Immature natural killer cell (primary cell): ENCODE measurements around the gene TRIM4. TPM values are rescaled to one million over a fixed set of nuclear protein-coding genes. Genes with fewer than 3 reads are reported as not detected.
"Not testable (repeated sequence)": the region's sequence is repeated elsewhere in the genome, so short reads cannot be mapped to it uniquely, and the experiment has no call there.

ENCODE experiments used
- DNase-seq, 3 donors: peaks; one replicate each; pipeline ENCODE4 v3.0.0; 2022; ENCODE audit warnings: mixed read lengths in 1 of 3
- H3K27ac Mint-ChIP-seq, 6 donors: one replicate each; pipeline ENCODE4 v1.8.0; 2020; ENCODE audit warnings: mixed read lengths in 6 of 6, mild to moderate bottlenecking in 5 of 6, inconsistent platforms in 4 of 6, moderate library complexity in 3 of 6
- H3K27me3 Mint-ChIP-seq, 3 donors: one replicate each; pipeline ENCODE4 v1.8.0; 2020 to 2021; ENCODE audit warnings: low read depth in 3 of 3, mild to moderate bottlenecking in 3 of 3, mixed read lengths in 3 of 3, moderate library complexity in 3 of 3, inconsistent platforms in 1 of 3
- H3K36me3 Mint-ChIP-seq, 3 donors: one replicate each; pipeline ENCODE4 v1.8.0; 2020; ENCODE audit warnings: mixed read lengths in 3 of 3, inconsistent platforms in 2 of 3, mild to moderate bottlenecking in 2 of 3
- H3K4me1 Mint-ChIP-seq, 2 donors: one replicate each; pipeline ENCODE4 v1.8.0; 2020; ENCODE audit warnings: inconsistent platforms in 2 of 2, mild to moderate bottlenecking in 2 of 2, mixed read lengths in 2 of 2, moderate library complexity in 1 of 2
- H3K4me3 Mint-ChIP-seq, 5 donors: one replicate each; pipeline ENCODE4 v1.8.0; 2020; ENCODE audit warnings: mild to moderate bottlenecking in 5 of 5, mixed read lengths in 5 of 5, inconsistent platforms in 3 of 5, moderate library complexity in 3 of 5
- H3K9me3 Mint-ChIP-seq, 6 donors: one replicate each; pipeline ENCODE4 v1.8.0; 2020; ENCODE audit warnings: mild to moderate bottlenecking in 6 of 6, mixed read lengths in 6 of 6, inconsistent platforms in 4 of 6, moderate library complexity in 3 of 6
- polyA plus RNA-seq, 3 donors: library from polyadenylated mRNA; unstranded; fragments of 300-500 nt; fragmentation: Illumina TruSeq; gene quantifications; one replicate each; pipeline ENCODE4 v1.2.3, GENCODE V29; 2021

Gene TRIM4
- polyA plus RNA-seq, 3 donors from 2014 or later, result 14.0 to 23.9 (median 14.7) TPM

DNA sequence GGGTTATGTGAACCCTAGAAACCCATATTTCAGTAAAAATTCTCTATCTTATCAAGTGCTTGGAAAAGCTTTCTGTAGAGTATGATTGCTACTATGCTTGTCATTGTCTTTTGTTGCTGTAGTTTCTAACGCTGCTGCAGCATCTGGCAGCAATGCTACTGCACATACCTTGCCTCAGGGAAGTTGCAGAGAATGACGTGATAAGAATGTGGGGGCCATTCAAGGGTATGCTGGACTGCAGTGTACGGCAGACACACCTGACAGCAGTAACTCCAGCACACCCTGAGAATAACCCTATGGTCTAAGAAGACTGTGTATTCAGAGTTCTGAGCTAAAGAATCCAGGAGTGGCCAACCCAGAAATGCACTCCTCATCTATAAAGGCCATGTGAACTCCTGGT is 20.5 kb downstream of the TRIM4 start:
- H3K4me3 Mint-ChIP-seq, result no peak overlapping the region
- H3K27ac Mint-ChIP-seq, result peak overlapping the region in 1 of 6 donors; percentile 21
- peaks cover 16 to 34% of the 10 kb centered on the region in 2 donors for H3K4me1 Mint-ChIP-seq
- H3K9me3 Mint-ChIP-seq, result no peaks in the 10 kb centered on the region
- H3K36me3 Mint-ChIP-seq, result peaks cover 21 to 37% (median 30%) of the 10 kb centered on the region in 3 donors
- H3K27me3 Mint-ChIP-seq, result peaks cover 0 to 5% (median 0%) of the 10 kb centered on the region in 3 donors
- DNase-seq, result no peak

- no peak overlapping the region for H3K4me3 Mint-ChIP-seq
- peak overlapping the region in 5 of 6 donors; percentile 18 to 82 (median 62) for H3K27ac Mint-ChIP-seq
- no peak for DNase-seq
- H3K9me3 Mint-ChIP-seq, result no peaks in the 10 kb centered on the region
- peaks cover 20 to 29% (median 21%) of the 10 kb centered on the region in 3 donors for H3K36me3 Mint-ChIP-seq
- H3K27me3 Mint-ChIP-seq, result peaks cover 0 to 3% (median 0%) of the 10 kb centered on the region in 3 donors
- H3K4me1 Mint-ChIP-seq, result peaks cover 16 to 34% of the 10 kb centered on the region in 2 donors
These were observed 21.3 kb downstream of the TRIM4 start for GRCh38 chr7:99898023-99898357.

DNA sequence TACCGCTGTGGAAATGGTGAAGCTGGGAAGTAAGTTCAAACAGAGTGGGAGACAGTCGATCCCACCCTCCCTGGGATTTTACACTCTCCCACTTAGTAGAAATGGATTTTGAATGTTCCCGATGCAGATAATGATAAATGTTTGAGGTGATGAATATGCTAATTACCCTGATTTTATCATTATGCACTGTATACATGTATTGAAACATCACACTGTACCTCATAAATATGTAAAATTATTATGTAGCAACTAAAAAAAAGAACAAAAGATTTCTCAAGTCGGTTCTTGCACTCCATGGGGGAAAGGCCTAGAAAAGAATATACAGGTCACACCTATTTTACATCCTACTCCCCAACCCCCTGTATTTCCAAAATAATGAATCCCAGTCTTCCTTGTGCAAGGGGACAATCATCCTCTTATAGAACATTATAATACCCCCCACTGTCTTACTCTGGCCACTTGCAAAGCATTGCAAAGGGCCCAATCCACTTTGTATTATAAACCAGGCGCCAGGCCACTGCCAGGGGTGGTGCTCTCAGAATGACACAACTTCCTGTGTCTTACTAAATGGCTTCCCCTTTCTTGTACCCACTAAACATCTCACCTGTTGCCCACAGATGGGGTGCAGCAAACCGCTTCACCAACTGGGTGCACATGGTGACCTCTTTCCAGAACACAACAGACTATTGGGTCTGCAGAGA is 21.9 kb downstream of the TRIM4 start:
- Mint-ChIP-seq H3K27ac (peak overlapping the region in 5 of 6 donors; percentile 18 to 82 (median 62)), H3K4me1 (peaks cover 16 to 34% of the 10 kb centered on the region in 2 donors), H3K9me3 (no peaks in the 10 kb centered on the region), H3K36me3 (peaks cover 15 to 24% (median 16%) of the 10 kb centered on the region in 3 donors), H3K4me3 (no peak overlapping the region), H3K27me3 (no peaks in the 10 kb centered on the region)
- DNase-seq, result no peak

DNA sequence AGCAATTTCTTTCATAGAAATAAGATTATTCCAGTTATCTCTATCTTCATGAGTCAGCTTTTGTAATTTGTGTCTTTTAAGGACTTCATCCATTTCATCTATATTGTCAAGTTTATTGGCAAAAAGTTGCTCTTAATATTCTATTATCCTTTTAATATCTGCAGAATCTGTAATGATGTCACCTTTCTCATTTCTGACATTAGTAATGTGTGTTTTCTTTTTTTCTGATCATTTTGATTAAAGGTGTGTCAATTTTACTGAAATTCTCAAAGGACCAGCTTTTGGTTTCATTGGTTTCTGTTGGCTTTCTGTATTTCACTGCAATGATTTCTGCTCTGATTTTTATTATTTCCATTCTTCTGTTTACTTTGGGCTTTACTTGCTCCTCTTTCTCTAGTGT is 24.6 kb downstream of the TRIM4 start:
- peaks cover 14 to 28% (median 20%) of the 10 kb centered on the region in 3 donors for H3K36me3 Mint-ChIP-seq
- H3K4me3 Mint-ChIP-seq, result no peak overlapping the region
- no peaks in the 10 kb centered on the region for H3K27me3 Mint-ChIP-seq
- DNase-seq, result no peak
- peak overlapping the region in 1 of 6 donors; percentile 2 for H3K27ac Mint-ChIP-seq
- peaks cover 16 to 34% of the 10 kb centered on the region in 2 donors for H3K4me1 Mint-ChIP-seq
- H3K9me3 Mint-ChIP-seq, result no peaks in the 10 kb centered on the region

GRCh38 chr7:99893280-99893679 is 26.1 kb downstream of the TRIM4 start:
- Mint-ChIP-seq H3K27me3 (no peaks in the 10 kb centered on the region), H3K4me3 (no peak overlapping the region), H3K27ac (no peak overlapping the region), H3K36me3 (peaks cover 20 to 31% (median 26%) of the 10 kb centered on the region in 3 donors), H3K9me3 (no peaks in the 10 kb centered on the region), H3K4me1 (peaks cover 16 to 23% of the 10 kb centered on the region in 2 donors)
- no peak for DNase-seq

DNA sequence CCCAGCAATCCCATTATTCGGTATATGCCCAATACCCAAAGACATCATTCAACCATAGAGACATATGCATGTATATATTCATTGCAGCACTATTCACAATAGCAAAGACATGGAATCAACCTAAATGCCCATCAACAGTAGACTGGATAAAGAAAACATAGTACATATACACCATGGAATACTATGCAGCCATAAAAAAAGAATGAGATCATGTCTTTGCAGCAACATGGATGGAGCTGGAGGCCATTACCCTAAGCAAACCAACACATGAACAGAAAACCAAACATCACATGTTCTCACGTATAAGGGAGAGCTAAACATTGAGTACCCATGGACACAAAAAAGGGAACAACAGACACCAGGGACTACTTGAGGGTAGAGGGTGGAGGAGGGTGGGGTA is 29.0 kb downstream of the TRIM4 start:
- not testable (repeated sequence) for H3K27ac Mint-ChIP-seq, H3K9me3 Mint-ChIP-seq, H3K4me1 Mint-ChIP-seq, H3K27me3 Mint-ChIP-seq, DNase-seq, H3K4me3 Mint-ChIP-seq
- peaks cover 20 to 38% (median 26%) of the 10 kb centered on the region in 3 donors for H3K36me3 Mint-ChIP-seq

DNA sequence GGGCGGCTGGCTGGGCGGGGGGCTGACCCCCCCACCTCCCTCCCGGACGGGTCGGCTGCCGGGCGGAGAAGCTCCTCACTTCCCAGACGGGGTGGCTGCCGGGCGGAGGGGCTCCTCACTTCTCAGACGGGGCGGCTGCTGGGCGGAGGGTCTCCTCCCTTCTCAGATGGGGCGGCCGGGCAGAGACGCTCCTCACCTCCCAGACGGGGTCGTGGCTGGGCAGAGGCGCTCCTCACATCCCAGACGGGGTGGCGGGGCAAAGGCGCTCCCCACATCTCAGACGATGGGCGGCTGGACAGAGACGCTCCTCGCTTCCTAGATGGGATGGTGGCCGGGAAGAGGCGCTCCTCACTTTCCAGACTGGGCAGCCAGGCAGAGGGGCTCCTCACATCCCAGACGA is 31.0 kb downstream of the TRIM4 start:
- not testable (repeated sequence) for H3K4me1 Mint-ChIP-seq, H3K27ac Mint-ChIP-seq, H3K9me3 Mint-ChIP-seq, H3K4me3 Mint-ChIP-seq, DNase-seq, H3K27me3 Mint-ChIP-seq
- peaks cover 20 to 44% (median 23%) of the 10 kb centered on the region in 3 donors for H3K36me3 Mint-ChIP-seq

DNA sequence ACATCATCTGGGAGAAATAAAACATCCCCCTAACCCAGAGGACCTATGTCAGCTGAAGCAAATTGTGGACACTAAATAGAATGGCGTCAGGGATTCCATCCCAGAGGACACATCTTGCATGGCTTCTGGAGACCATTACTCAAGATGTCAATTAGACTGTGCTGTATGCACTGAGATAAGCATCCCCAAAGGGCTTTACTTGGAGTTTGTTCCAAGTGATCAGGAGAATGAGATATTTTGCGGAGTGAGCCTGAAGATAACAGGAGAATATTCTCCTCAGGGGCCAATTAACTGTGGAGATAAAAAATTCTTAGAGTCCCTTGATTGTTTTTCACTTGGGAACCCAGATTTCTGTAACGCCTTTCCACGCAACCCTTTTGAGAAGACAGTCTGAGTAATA is 38.0 kb downstream of the TRIM4 start:
- no peak for DNase-seq
- H3K27ac Mint-ChIP-seq, result no peak overlapping the region

GRCh38 chr7:99876933-99877332 is 42.4 kb downstream of the TRIM4 start, which contains the start of gene OR2AE1:
TSS of gene OR2AE1 (minus strand) at chr7:99877033. CDS start at chr7:99877033, 0 bp downstream.
- Mint-ChIP-seq H3K4me1 (no peaks in the 10 kb centered on the region), H3K36me3 (peaks cover 5 to 14% (median 9%) of the 10 kb centered on the region in 3 donors), H3K27ac (peak within 1 kb of the TSS in 1 of 6 donors; percentile 5), H3K4me3 (no peak within 1 kb of the TSS), H3K27me3 (peaks cover 0 to 3% (median 0%) of the 10 kb centered on the region in 3 donors), H3K9me3 (no peaks in the 10 kb centered on the region)
- no peak for DNase-seq

More for the DNA sequence above, 38.0 kb downstream of the TRIM4 start:
- Mint-ChIP-seq H3K36me3 (peaks cover 0 to 10% (median 4%) of the 10 kb centered on the region in 3 donors), H3K4me1 (peaks cover 0 to 9% of the 10 kb centered on the region in 2 donors), H3K27me3 (peaks cover 0 to 2% (median 0%) of the 10 kb centered on the region in 3 donors), H3K9me3 (no peaks in the 10 kb centered on the region), H3K4me3 (no peak overlapping the region)

DNA sequence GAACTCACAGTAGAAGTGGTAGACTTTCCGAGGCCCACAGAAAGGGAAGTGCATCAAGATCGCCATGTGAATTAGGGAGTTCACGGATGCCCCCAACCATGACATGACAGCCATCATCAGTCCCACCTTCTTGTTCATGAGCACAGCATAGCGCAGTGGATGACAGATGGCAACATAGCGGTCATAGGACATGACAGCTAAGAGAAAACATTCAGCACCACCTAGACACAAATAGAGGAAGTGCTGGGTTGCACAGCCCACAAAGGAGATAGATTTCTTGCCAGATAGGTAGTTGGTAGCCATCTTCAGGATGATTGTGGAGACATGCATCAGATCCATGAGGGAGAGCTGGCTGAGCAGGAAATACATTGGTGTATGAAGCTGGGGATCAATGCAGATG is 42.8 kb downstream of the TRIM4 start:
- Mint-ChIP-seq H3K4me3 (no peak overlapping the region), H3K4me1 (no peaks in the 10 kb centered on the region), H3K27ac (no peak overlapping the region), H3K27me3 (peaks cover 0 to 3% (median 0%) of the 10 kb centered on the region in 3 donors), H3K9me3 (no peaks in the 10 kb centered on the region), H3K36me3 (peaks cover 5 to 14% (median 9%) of the 10 kb centered on the region in 3 donors)
- DNase-seq, result no peak

GRCh38 chr7:99868246-99868645 is 51.1 kb downstream of the TRIM4 start:
- Mint-ChIP-seq H3K36me3 (peaks cover 0 to 5% (median 4%) of the 10 kb centered on the region in 3 donors), H3K4me1 (no peaks in the 10 kb centered on the region), H3K27me3 (peaks cover 7 to 16% (median 9%) of the 10 kb centered on the region in 3 donors), H3K9me3 (peaks cover 0 to 2% (median 0%) of the 10 kb centered on the region in 6 donors), H3K4me3 (no peak overlapping the region), H3K27ac (no peak overlapping the region)
- DNase-seq, result no peak

GRCh38 chr7:99867477-99867876 is 51.9 kb downstream of the TRIM4 start:
- H3K27me3 Mint-ChIP-seq, result peaks cover 6 to 16% (median 8%) of the 10 kb centered on the region in 3 donors
- H3K4me3 Mint-ChIP-seq, H3K9me3 Mint-ChIP-seq, H3K36me3 Mint-ChIP-seq, H3K27ac Mint-ChIP-seq, DNase-seq, H3K4me1 Mint-ChIP-seq: not testable (repeated sequence)

DNA sequence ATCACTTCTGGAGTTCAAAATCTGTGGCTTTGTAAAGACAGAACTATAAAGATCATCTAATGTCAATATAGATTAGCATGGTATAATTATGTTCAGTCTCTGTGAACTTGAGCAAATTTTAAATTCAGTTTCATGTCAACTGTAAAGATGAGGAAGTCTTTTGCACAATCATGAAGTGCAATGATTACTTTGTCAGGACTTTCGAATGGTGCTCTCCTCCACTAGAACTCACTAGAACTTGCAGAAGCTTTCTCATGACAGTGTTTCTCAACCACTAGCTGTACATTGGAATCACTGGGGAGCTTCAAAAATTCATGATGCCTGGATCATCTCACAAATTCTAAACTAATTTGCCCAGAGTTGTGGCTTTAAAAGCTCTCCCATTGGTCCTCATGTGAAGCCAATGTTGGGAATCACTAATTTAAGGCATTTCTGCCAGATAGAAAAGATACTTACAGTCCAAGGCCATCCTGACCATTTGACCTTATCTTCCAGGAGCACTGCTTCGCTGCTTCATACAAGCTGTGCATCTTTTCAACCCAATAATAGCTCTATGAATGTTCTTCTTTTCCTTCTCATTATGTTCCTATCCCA is 55.4 kb downstream of the TRIM4 start:
- Mint-ChIP-seq H3K9me3 (peaks cover 0 to under 1% (median 0%) of the 10 kb centered on the region in 6 donors), H3K4me3 (no peak overlapping the region), H3K27me3 (peaks cover 6 to 12% (median 8%) of the 10 kb centered on the region in 3 donors), H3K36me3 (no peaks in the 10 kb centered on the region), H3K27ac (no peak overlapping the region), H3K4me1 (no peaks in the 10 kb centered on the region)
- no peak for DNase-seq
